ENCODE data around the gene ZNF777.

DNA sequence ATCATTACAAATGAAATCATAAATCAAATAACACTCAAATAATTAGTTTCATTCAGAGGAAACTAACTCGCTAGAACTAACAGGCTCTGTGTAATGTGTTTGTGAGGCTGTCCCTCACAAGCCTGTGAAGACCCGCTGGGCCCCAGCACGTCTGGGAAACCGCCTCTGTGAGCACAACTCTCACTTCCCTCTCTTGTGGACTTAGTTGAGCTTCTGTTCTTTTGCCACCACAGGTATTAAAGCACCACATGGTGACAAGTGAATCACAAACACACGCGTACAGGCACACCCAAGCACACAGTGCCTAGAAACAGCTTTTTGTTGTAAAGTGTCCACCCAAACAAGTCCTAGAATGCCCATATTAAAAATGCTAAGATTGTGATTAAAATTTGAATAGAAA, 51.0 kb downstream of the ZNF777 start:
- TF ChIP-seq, protein P1, sequence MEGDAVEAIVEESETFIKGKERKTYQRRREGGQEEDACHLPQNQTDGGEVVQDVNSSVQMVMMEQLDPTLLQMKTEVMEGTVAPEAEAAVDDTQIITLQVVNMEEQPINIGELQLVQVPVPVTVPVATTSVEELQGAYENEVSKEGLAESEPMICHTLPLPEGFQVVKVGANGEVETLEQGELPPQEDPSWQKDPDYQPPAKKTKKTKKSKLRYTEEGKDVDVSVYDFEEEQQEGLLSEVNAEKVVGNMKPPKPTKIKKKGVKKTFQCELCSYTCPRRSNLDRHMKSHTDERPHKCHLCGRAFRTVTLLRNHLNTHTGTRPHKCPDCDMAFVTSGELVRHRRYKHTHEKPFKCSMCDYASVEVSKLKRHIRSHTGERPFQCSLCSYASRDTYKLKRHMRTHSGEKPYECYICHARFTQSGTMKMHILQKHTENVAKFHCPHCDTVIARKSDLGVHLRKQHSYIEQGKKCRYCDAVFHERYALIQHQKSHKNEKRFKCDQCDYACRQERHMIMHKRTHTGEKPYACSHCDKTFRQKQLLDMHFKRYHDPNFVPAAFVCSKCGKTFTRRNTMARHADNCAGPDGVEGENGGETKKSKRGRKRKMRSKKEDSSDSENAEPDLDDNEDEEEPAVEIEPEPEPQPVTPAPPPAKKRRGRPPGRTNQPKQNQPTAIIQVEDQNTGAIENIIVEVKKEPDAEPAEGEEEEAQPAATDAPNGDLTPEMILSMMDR (IDR thresholded peaks at IDR 0.05; ENCODE audit: insufficient read depth, low read length, poor library complexity, severe bottlenecking), result no peak
- TF ChIP-seq EZH2phosphoT487 (conservative IDR thresholded peaks at IDR 0.05; ENCODE audit: low read length), result no peak

Data from SU-DHL-6 (cell line).